Measurements from ENCODE around the gene PITPNM1. TPM values are rescaled to one million over a fixed set of nuclear protein-coding genes. Genes with fewer than 3 reads are reported as not detected.

The PITPNM1 gene
- total RNA-seq, 1 experiment from 2014 or later: 9.7 TPM

DNA sequence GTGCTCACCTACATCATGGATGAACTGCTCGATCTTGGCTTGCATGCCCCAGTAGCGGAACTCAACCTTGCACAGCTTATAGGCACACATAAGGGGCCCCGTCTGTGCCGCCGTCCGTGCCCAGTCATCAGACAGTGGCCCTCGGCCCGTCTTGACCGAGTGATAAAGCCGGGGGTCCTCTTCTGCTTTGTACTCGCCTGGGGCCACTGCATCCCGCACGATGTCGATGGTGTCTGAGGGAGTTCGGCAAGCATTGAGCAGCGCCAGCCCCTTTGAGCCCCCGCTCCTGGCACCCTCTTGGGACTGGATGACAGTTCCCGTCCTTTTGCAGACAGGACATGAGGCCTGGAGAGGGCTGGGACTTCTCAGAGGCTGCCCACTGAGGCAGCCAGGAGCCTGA, 3.3 kb downstream of the PITPNM1 start:
- H3K27ac ChIP-seq: no peak overlapping the region
- no peaks in the 10 kb centered on the region for H3K27me3 ChIP-seq
- H3K4me3 ChIP-seq: no peak overlapping the region
- DNase-seq: no peak
- H3K4me1 ChIP-seq: no peaks in the 10 kb centered on the region
- no peaks in the 10 kb centered on the region for H3K36me3 ChIP-seq
- no peaks in the 10 kb centered on the region for H3K9me3 ChIP-seq (replicated peaks)

DNA sequence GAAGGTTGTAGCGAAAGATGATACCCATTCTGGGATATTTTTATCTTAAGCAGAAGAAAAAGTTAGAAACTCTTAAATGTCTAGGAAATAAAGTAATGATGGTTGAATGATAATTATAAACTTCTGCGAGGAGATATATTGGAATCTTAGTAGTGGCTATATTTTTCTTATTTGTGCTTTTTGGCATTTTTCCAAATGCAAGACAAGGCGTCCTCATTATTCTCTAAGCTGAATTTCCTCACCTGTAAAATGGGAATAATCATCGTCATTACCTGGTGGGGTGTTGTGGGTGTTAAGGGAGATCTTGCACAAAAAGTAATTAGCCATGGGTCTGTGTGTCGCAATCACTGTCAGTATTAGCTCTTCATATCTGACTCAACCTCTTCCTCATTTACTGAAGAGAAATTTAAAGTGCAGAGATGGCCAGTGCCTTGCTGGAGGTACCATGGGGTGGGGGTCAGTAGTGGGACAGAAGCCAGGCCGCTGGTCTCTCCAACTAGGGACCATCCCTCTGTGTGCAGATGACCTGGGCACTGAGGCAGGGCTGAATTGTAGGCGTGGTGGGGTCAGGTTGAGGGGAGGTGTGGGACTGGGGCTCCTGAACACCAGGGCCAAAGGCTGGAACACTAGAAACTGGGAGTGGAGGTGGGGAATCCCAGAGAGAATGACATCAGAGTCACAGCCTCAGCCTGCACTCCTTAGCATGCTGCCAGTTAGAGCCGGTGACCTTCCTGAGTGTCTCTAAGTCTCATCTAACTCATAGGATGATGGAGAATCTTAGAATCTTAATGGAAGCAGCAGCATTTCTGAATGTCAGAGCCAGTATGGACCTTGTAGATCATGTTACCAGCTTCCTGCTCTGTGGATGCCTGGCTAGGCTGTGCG, 4.1 kb downstream of the PITPNM1 start:
- H3K4me3 ChIP-seq: no peak overlapping the region
- DNase-seq: no peak
- no peaks in the 10 kb centered on the region for H3K36me3 ChIP-seq
- no peaks in the 10 kb centered on the region for H3K4me1 ChIP-seq
- no peak overlapping the region for H3K27ac ChIP-seq
- no peaks in the 10 kb centered on the region for H3K27me3 ChIP-seq
- no peaks in the 10 kb centered on the region for H3K9me3 ChIP-seq (replicated peaks)

DNA sequence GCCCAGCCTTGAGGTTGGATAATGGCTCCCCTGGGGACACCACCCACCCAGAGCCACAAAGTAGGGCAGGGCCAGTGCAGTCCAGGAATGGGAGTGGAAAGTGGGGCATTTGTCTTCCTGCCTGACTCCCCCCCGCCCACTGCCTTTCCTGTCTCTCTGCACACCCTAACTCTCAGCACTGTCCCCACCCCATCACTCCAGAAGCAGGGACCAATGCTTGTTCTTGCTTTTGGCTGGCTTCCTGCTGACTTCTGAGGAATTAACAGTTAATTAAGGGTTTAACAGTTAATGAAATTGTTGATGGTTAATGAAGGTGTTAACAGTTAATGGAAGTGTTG, 4.7 kb downstream of the PITPNM1 start:
- Histone ChIP-seq H3K4me1 (no peaks in the 10 kb centered on the region), H3K9me3 (replicated peaks) (no peaks in the 10 kb centered on the region)

DNA sequence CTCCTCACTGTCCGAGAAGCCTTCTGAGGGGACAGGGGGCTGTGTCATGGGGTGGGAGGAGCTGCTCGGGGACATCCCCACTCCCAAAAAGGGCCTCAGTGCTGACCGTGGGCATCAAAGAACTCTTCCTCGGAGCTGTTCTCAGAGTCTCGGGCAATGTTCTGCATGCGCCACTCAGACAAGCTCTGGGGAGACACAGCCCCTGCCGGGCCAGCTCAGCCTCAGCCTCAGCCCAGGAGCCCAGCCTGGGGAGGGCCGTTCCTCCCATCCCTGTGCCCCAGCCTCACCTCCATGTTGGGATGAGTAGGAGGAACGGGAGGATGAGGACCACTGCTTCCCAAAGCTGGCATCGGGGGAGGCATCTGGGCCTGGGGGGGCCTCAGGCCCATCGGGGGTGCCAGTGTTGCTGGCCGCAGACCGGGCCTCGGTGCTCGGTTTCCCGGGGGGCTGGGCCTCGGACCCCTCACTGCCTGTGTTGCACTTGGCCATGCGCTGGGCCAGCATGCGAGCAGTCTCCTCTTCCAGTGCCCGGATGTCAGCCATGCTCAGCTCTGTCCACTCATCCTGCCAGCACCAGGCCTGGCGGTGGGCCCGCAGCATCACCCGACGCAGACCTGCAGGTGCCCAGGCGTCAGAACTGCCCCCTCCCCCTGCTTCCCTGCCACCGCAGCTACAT, 5.2 kb downstream of the PITPNM1 start:
- no peak overlapping the region for H3K4me3 ChIP-seq
- no peaks in the 10 kb centered on the region for H3K9me3 ChIP-seq (replicated peaks)
- DNase-seq: no peak
- no peak overlapping the region for H3K27ac ChIP-seq
- no peaks in the 10 kb centered on the region for H3K4me1 ChIP-seq
- no peaks in the 10 kb centered on the region for H3K27me3 ChIP-seq
- no peaks in the 10 kb centered on the region for H3K36me3 ChIP-seq

More for the DNA sequence above, 4.7 kb downstream of the PITPNM1 start:
- Histone ChIP-seq H3K36me3 (no peaks in the 10 kb centered on the region), H3K4me3 (no peak overlapping the region), H3K27ac (no peak overlapping the region), H3K27me3 (no peaks in the 10 kb centered on the region)
- no peak for DNase-seq

DNA sequence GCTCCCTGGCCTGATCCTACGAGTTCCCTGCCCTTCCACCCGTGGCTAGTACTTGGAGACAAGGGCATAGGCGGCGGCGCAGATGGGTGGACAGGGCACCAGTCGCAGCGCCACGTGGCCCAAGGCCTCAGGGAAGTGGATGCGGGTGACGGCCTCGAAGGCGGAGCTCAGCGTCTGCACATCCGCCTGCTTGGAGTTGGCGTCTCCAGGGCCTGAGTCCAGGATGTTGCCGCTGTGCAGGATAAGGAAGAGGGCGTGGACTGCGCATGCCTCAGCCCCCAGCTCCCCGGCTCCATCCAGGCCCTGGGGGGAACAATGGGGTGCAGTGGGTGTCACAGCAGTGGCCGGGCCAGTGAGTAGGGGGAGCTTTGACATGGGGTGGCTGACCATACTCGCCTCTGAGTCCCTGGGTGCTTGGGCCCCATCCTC, 6.6 kb downstream of the PITPNM1 start:
- no peak for DNase-seq
- H3K4me3 ChIP-seq: no peak overlapping the region
- H3K27ac ChIP-seq: no peak overlapping the region
- no peaks in the 10 kb centered on the region for H3K9me3 ChIP-seq (replicated peaks)
- H3K4me1 ChIP-seq: no peaks in the 10 kb centered on the region
- no peaks in the 10 kb centered on the region for H3K27me3 ChIP-seq
- no peaks in the 10 kb centered on the region for H3K36me3 ChIP-seq

DNA sequence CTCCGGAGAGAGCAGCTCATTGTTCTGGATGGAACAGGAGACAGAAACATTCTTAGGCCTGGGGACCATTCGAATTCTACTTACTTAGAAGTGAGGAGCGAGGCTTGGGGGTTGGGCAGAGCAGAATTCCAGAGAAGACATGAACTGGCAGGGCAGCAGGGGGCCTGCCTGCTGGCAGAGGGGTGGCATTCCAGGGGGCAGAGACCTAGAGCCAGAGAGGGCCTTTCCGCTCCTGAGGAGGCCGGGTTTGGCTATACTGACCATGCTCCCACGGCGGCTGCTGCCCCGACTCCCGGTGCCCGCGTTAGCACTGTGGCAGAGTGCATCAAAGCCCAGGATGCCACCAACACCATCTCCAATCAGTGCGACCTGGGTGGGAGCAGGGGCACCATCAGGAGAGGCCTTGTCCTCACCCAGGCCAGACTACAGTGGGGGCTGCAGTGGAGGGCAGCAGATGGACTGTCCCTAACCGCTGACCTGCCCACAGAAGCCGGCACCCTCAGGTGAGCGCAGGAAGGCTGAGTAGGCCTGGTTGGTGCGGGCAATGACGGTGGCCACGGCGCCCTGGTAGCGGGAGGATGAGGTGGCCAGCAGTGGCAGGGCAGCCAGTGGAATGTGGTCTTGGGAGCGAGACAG, 7.4 kb downstream of the PITPNM1 start:
- no peaks in the 10 kb centered on the region for H3K9me3 ChIP-seq (replicated peaks)
- no peak overlapping the region for H3K27ac ChIP-seq
- H3K4me3 ChIP-seq: no peak overlapping the region
- DNase-seq: no peak
- H3K4me1 ChIP-seq: no peaks in the 10 kb centered on the region
- no peaks in the 10 kb centered on the region for H3K36me3 ChIP-seq
- no peaks in the 10 kb centered on the region for H3K27me3 ChIP-seq

DNA sequence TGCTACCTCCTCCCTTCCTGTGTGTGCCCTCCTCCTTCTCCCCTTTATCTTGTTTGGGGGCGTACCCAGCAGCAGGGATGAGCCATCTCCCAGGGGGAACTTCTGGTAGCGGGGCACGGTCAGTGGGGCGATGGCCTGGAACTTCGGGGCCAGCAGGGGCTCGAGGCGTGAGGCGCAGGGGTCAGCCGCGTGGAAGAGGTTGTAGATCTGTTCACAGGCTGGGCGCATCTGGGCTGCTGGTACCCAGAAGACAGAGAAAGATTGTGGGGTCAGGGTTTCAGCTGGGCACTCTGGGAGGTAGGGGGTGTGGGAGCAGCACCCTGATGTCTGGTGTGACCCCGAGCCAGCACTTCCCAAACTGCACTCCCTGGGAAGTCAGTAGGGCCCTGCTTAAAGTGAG, 9.1 kb downstream of the PITPNM1 start:
- H3K27ac ChIP-seq: no peak overlapping the region
- no peaks in the 10 kb centered on the region for H3K27me3 ChIP-seq
- DNase-seq: no peak
- H3K36me3 ChIP-seq: no peaks in the 10 kb centered on the region
- H3K9me3 ChIP-seq (replicated peaks): no peaks in the 10 kb centered on the region
- H3K4me1 ChIP-seq: no peaks in the 10 kb centered on the region
- no peak overlapping the region for H3K4me3 ChIP-seq

DNA sequence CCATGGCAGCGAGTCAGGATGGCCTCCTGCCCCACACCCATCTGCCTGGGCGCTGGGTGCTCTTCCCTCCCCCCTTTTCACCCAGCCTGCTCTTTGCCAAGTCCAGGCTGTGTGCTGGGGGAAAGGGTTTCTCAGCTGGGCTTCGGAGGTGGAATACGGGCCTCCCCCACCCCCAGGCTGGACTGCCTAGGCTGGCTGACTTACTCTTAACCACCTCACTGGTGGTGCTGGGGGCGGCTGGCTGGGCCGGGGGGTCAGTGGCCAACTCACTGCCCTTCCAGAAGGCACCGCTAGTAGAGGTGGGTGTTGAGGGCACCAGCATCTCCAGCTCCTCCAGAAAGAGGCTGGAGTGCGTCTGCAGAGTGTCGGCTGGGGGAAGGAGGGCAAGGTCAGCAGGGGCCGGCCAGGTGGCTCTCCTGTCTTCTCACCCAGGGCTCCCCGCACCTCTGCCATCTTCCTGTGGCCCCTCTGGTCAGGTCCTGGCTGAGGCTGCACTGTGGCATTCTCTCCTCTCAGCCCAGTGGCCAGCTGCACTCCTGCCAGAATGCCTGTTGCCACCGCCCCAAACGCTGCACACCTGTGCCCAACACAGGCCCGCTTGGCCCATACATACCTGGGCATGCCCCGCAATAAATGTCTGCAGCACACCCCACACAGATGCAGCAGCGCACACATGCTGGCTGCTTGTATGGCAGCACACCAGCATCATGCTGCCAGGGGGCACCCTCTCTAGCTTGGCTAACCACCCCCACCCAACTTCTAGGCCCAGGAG, 9.7 kb downstream of the PITPNM1 start:
- H3K4me3 ChIP-seq: no peak overlapping the region
- H3K9me3 ChIP-seq (replicated peaks): no peaks in the 10 kb centered on the region
- H3K4me1 ChIP-seq: no peaks in the 10 kb centered on the region
- no peaks in the 10 kb centered on the region for H3K36me3 ChIP-seq
- H3K27me3 ChIP-seq: no peaks in the 10 kb centered on the region
- no peak for DNase-seq
- no peak overlapping the region for H3K27ac ChIP-seq

DNA sequence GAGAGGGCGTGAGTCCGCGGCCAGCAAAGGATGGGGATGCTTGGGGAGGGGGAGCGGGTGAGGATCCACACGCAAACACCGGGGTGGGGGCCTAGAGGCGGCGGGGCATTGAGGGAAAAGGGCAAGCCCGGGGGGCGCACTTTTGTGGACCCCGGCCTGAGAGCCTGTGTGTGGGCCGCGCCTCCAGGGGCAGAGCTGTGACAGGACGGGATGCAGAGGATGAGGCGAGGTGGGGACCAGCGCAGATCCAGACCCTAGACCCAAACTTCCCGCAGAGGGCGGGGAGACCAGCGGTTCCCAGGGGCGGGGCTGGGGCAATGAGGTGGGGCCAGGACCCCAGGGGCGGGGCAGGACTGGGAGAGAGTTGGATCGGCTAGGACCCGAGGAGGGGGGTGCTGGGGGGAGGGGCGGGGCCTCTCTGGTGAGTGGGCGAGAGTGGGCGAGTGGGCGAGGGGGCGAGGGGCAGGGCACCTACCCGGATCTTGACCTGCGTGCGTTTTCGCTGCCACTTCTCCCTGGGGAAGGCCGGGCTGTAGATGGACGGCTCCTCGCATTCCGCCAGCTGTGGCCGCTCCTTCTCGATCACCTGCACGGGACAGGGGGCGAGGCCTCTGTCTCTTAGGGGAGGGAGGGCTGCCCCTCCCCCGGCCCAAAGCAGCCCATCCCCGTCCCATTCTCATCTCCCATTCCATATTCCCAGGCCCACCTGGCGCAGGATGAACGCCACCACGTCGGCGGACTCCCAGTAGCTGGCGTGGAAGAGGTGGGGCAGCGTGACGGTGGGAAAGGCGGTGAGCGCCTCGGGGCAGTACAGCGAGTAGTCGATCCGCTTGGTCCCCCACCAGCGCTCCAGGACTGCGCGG, 10.6 kb downstream of the PITPNM1 start:
- no peak for DNase-seq
- Histone ChIP-seq H3K9me3 (replicated peaks) (no peaks in the 10 kb centered on the region), H3K4me3 (no peak overlapping the region), H3K27ac (no peak overlapping the region), H3K4me1 (no peaks in the 10 kb centered on the region), H3K36me3 (no peaks in the 10 kb centered on the region), H3K27me3 (no peaks in the 10 kb centered on the region)

DNA sequence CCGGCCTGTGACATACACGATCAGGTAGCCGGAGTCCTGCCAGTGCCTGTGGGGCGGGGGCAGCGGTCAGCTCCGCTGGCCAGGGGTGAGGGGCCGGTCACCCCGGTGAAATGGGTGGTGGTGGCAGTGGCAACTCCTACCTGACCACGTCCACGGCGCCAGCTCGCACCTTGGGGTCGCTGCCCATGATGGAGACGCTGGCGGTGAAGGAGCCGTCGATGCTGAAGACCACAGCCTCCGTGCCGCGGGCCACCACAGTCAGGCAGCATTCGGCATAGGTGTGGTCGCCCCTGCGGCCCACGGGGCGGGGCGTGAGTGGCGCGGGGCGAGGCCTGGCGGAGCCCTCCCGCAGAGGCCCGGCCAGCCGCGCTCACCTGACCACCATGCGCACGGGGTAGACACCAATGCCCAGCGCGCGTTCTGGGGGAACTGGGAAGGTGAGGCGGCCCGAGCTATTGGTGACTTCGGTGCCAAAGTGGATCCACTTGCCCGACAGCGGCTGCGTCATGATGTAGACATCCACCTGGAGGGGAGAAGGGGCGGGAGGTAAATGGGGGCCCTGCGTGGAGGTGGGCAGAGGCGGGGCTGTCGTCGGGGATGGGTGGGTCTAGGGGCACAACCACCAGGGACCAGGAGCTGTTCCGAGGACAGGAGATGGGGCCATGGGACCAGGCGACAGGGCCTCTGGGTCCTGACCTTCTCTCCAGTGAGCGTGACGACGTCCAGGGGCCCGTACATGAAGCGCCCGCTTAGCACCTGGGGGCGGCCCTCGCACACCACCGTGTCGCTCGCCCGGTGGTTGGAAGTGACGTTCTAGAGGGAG, 11.4 kb downstream of the PITPNM1 start:
- H3K36me3 ChIP-seq: no peaks in the 10 kb centered on the region
- no peaks in the 10 kb centered on the region for H3K9me3 ChIP-seq (replicated peaks)
- no peak overlapping the region for H3K27ac ChIP-seq
- H3K4me3 ChIP-seq: no peak overlapping the region
- no peaks in the 10 kb centered on the region for H3K27me3 ChIP-seq
- DNase-seq: no peak
- H3K4me1 ChIP-seq: no peaks in the 10 kb centered on the region

DNA sequence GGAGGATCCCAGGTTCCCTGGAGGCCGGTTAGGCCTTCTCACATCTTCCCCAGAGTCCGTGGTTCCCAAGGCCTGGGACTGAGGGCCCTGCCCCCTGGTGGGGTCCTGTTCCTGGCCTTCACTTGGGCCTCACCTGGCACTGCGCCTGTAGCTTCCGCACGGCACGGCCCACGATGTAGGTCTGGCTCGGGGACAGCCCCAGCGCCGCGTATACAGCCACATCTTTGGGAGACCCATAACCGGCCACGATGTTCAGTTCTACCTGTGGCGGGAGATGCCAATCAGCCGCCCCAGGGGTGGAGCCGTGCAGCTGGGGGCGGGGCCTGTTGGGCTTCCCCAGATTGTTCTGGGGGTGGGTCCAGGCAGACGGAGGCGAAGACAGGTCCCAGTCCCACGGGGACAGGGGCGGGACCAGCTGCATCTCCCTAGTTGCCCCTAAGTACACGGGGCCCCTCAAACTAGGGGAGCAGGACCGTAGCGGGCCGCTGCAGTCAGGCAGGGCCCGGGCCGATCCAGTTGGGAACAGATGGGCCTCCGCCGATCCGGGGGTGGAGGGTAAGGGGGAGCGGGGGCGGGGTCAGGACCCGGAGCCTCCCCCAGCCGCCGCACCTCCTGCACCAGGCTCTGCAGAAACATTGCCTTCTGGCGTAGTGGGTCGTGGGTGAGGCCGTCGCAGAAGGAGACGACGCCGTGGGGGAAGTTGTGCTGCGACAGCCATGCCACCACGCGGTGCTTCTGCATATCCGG, 12.2 kb downstream of the PITPNM1 start:
- H3K9me3 ChIP-seq (replicated peaks): no peaks in the 10 kb centered on the region
- no peak for DNase-seq
- no peaks in the 10 kb centered on the region for H3K27me3 ChIP-seq
- no peak overlapping the region for H3K27ac ChIP-seq
- H3K4me1 ChIP-seq: no peaks in the 10 kb centered on the region
- H3K36me3 ChIP-seq: no peaks in the 10 kb centered on the region
- no peak overlapping the region for H3K4me3 ChIP-seq

DNA sequence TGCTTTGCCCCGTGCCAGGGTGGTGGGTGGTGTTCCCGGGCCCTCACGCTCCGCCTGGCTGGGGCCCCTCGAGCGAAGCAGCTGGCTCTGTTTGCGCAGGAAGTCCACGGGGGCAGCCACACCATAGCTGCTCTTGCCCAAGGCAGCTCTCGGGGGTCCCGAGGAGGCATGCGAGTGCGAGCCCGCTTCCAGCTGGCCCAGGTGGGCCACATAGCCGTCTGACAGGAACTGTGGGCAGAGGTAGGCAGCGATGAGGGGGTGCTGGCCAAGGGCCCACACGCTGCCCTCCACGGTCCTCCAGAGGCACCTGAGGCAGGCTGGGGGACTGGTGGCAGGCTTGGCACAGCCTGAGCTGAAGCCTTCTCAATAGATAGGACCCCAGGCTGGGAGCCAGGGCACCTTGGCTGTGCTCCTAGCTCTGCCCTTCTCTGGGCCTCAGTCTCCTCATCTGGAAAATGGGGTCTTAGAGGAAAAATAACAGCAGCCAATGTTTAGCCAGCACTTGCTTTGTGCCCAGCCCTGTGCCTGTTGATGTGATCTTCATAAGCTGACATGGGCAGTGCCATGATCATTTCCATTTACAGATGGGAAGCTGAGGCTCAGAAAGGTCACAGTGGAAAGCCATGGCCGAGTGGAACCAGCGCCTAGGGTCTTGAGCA, 13.0 kb downstream of the PITPNM1 start:
- H3K27me3 ChIP-seq: no peaks in the 10 kb centered on the region
- H3K27ac ChIP-seq: no peak overlapping the region
- H3K4me3 ChIP-seq: no peak overlapping the region
- H3K9me3 ChIP-seq (replicated peaks): no peaks in the 10 kb centered on the region
- H3K36me3 ChIP-seq: no peaks in the 10 kb centered on the region
- no peaks in the 10 kb centered on the region for H3K4me1 ChIP-seq
- DNase-seq: no peak
